ENCODE results near the gene ZSWIM6. TPM values are rescaled to one million over a fixed set of nuclear protein-coding genes. Genes with fewer than 3 reads are reported as not detected.

Gene ZSWIM6
- total RNA-seq, 2 experiments from 2014 or later = 4.4 TPM

- TF ChIP-seq CTCF (IDR thresholded peaks at IDR 0.05) = no peak
- no peak for ATAC-seq
- Mint-ChIP-seq H3K9me3 (no peaks in the 10 kb centered on the region), H3K4me1 (ENCODE audit: low read depth) (no peaks in the 10 kb centered on the region), H3K27ac (no peak overlapping the region), H3K4me3 (no peak overlapping the region), H3K27me3 (no peaks in the 10 kb centered on the region), H3K36me3 (ENCODE audit: low read depth) (peaks cover 9% of the 10 kb centered on the region)
- DNase-seq = no peak
- CTCF ChIA-PET = interaction anchor here (1.3 kb wide), 1 partner anchor 13 kb away, joined by 4 read pairs; no protein-coding TSS in a partner anchor
- POLR2A ChIA-PET = interaction anchor here (0.7 kb wide), 1 partner anchor 41 kb away, joined by 3 read pairs; no protein-coding TSS in a partner anchor
- intact Hi-C loops (cut with micrococcal nuclease) = no loop called here
These were observed 172.2 kb downstream of the ZSWIM6 start for GRCh38 chr5:61504143-61504770.

GRCh38 chr5:61505281-61505680, 173.2 kb downstream of the ZSWIM6 start:
- ChIA-PET CTCF (interaction anchor here (1.3 kb wide), 1 partner anchor 14 kb away, joined by 4 read pairs; no protein-coding TSS in a partner anchor), POLR2A (no interaction called here)
- ATAC-seq (no peak), DNase-seq (no peak)
- TF ChIP-seq CTCF (IDR thresholded peaks at IDR 0.05) = no peak
- no peak overlapping the region for H3K4me3 Mint-ChIP-seq
- H3K4me1 Mint-ChIP-seq (ENCODE audit: low read depth) = no peaks in the 10 kb centered on the region
- H3K27ac Mint-ChIP-seq = no peak overlapping the region
- peaks cover 15% of the 10 kb centered on the region for H3K36me3 Mint-ChIP-seq (ENCODE audit: low read depth)
- no peaks in the 10 kb centered on the region for H3K9me3 Mint-ChIP-seq
- no peaks in the 10 kb centered on the region for H3K27me3 Mint-ChIP-seq
- intact Hi-C loops (cut with micrococcal nuclease) = no loop called here

GRCh38 chr5:61507232-61507631, 175.2 kb downstream of the ZSWIM6 start:
- ChIA-PET POLR2A (no interaction called here), CTCF (interaction anchor here (0.9 kb wide), 1 partner anchor 831 kb away, joined by 3 read pairs; no protein-coding TSS in a partner anchor)
- Mint-ChIP-seq H3K27me3 (no peaks in the 10 kb centered on the region), H3K9me3 (peaks cover 3% of the 10 kb centered on the region), H3K4me3 (no peak overlapping the region), H3K27ac (no peak overlapping the region), H3K4me1 (ENCODE audit: low read depth) (no peaks in the 10 kb centered on the region), H3K36me3 (ENCODE audit: low read depth) (peaks cover 20% of the 10 kb centered on the region)
- intact Hi-C loops (cut with micrococcal nuclease) = no loop called here
- TF ChIP-seq CTCF (IDR thresholded peaks at IDR 0.05) = no peak
- DNase-seq (no peak), ATAC-seq (no peak)

GRCh38 chr5:61516946-61517345, 184.9 kb downstream of the ZSWIM6 start:
- Mint-ChIP-seq H3K9me3 (peaks cover 17% of the 10 kb centered on the region), H3K4me3 (no peak overlapping the region), H3K36me3 (ENCODE audit: low read depth) (peaks cover 12% of the 10 kb centered on the region), H3K27me3 (no peaks in the 10 kb centered on the region), H3K27ac (no peak overlapping the region), H3K4me1 (ENCODE audit: low read depth) (no peaks in the 10 kb centered on the region)
- no peak for ATAC-seq
- ChIA-PET CTCF (no interaction called here), POLR2A (no interaction called here)
- TF ChIP-seq CTCF (IDR thresholded peaks at IDR 0.05) = no peak
- no peak for DNase-seq
- intact Hi-C loops (cut with micrococcal nuclease) = no loop called here

- no peaks in the 10 kb centered on the region for H3K27me3 Mint-ChIP-seq
- ChIA-PET POLR2A (no interaction called here), CTCF (no interaction called here)
- no peaks in the 10 kb centered on the region for H3K4me1 Mint-ChIP-seq (ENCODE audit: low read depth)
- H3K9me3 Mint-ChIP-seq = peaks cover 8% of the 10 kb centered on the region
- peaks cover 13% of the 10 kb centered on the region for H3K36me3 Mint-ChIP-seq (ENCODE audit: low read depth)
- no peak overlapping the region for H3K27ac Mint-ChIP-seq
- no peak for TF ChIP-seq CTCF (IDR thresholded peaks at IDR 0.05)
- intact Hi-C loops (cut with micrococcal nuclease) = no loop called here
- H3K4me3 Mint-ChIP-seq = no peak overlapping the region
- ATAC-seq = no peak
- no peak for DNase-seq
These were observed 187.7 kb downstream of the ZSWIM6 start for GRCh38 chr5:61519728-61520277.
